GM12873 (cell line): Measurements from ENCODE around the gene KCTD3.

Source experiments
- CTCF ChIP-seq: IDR thresholded peaks from 2 replicates; pipeline ENCODE4 v1.5.1; 2012; ENCODE audit warnings: low read depth, mild to moderate bottlenecking, moderate library complexity, low read length, control low read depth; ENCODE audit not compliant: insufficient read depth; ENCODE audit errors: missing control alignments

Gene KCTD3

DNA sequence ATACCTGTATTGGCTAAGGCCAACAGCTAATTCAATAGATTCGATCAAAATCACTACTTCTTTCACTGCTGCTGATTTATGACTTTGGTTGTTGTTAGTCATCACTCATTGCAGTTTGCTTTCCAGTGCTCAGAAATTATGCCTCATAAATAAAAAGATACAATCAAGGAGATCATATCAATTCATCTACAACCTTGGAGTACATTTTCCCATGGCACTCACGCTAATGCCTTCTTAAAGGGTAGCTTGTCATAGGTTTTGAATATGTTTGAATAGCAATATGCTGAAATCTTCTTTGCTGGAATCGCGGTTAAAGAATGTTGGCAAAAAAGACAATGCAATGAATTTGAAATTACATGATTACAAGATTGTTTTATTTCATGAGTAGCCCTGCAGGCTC, 89.9 kb downstream of the KCTD3 start:
- no peak for TF ChIP-seq CTCF

- no peak for TF ChIP-seq CTCF
Measured at GRCh38 chr1:215660259-215660658, 93.2 kb downstream of the KCTD3 start.

GRCh38 chr1:215661033-215661432, 93.9 kb downstream of the KCTD3 start:
- TF ChIP-seq CTCF = no peak

DNA sequence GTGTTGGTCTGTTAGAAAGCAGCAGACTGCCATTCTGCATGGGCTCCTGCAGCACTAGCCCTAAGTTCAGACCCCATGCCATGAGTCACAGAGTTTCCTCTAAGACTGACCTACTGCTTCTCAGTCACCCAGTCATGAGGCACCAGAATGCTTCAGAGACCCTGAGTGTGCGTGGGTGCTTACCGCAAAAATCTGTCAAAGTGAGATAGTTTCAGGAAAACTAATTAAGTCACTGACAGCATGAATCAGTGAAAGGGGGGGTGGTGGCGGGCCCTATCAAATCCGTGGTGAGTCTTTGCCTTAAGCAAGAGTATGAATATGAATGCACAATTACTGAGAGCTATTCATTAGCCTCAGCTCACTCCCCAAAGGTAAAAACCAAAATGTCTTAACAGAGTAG, 98.1 kb downstream of the KCTD3 start:
- TF ChIP-seq CTCF = no peak

DNA sequence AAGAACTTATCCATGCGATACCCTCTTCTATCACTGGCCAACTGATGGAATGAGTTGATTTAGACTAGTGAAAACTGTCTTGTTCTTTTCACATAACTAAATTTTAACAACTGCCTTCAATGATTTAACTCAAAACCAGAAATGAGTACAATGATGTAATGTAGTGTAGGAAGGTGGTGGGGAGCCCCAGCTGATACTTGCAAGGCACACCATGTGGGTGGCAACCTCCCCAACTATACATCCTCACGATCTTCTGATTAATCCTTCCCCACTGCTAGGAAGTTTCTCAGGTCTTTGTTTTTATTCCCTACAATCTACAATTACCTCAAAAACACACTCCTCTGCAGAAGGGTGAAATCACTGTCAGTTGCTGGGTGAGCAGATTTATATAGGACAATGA, 100.7 kb downstream of the KCTD3 start:
- TF ChIP-seq CTCF = no peak

GRCh38 chr1:215669806-215670491, 102.8 kb downstream of the KCTD3 start:
- TF ChIP-seq CTCF = no peak
